Measurements from ENCODE around the gene DCTN4.

DCTN4 gene

DNA sequence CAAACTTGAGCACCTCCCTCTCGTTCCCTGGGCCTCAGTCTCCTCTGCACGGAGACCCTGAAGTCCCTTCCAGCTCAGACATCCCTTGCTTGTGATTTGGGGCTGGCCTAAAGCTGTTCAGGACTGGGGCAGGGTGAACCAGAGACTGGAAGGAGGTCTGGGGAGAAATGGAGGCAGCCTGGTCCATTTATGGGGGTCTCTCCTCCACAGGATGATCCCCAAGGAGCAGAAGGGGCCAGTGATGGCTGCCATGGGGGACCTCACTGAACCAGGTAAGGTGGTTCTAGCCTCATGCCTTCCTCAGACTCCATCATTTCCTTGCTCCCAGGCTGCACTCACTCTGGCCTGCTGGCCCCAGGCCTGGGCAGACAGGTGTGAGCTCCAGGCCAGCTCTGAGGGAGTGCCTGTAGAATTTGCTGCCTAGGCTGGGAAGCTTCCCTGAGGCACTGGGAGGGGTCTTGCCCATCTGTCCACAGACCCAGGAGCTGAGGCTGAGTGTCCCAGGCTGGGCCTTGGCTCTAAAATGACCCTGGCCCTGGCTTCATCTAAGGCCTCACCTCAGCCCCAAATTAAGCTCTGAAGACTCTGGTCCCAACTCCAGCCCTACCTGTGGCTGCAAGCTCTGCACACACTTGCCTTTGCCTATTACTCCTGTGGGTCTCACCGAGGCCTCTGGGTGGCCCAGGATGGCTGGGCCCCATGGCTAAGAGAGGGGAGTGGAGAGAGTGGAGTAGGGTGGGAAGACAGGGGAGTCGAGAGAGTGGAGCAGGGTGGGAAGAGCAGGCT, 95.9 kb downstream of the DCTN4 start:
- H3K36me3 ChIP-seq (replicated peaks) = no peaks in the 10 kb centered on the region
- in situ Hi-C loops (cut with MboI; ENCODE audit: low sequenced_read_pairs) = loop anchor here (25.0 kb wide), 1 partner anchor 201 kb away; no protein-coding TSS in a partner anchor
- H3K9me3 ChIP-seq = no peaks in the 10 kb centered on the region
- no peaks in the 10 kb centered on the region for H3K27me3 ChIP-seq (ENCODE audit: low read depth)
- DNase-seq (ENCODE audit: low spot score in 2 of 2) = no peak
- no peak overlapping the region for H3K4me3 ChIP-seq
- no peaks in the 10 kb centered on the region for H3K4me1 ChIP-seq

DNA sequence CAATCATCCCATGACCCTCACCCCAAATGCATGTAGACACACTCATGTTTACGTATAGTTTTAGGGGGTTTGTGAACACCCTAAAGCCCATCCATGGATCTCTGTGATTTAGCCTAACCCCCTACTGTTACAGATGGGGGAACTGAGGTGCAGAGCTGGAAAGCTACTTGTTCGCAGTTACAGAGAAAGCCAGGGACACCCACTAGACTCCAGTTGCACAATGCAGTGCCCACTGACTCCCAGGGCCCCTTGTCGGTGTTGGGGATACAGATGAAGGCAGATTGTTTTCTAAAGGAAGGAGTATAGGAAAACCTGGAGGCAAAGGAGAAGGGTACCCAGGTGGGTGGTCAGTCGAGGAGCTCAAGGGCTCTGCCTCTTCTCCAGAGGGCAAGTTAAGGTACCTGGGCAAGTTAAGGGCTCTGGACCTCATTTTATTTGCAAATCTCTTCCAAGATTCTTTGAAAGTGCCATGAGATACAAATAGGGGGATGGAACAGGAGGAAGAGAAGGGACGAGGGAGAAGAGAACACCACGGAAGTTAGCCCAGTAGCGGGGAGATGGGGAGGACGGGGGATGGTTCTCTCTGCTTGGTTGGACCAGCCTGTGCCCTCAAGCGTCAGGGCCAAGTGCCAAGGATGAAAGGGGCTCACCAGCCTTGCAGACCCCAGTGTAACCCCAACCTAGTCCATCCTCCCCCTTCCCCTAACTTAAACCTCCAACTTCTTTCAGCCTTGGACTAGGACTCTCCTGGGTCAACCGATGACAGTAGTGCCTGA, 96.8 kb downstream of the DCTN4 start:
- Histone ChIP-seq H3K27me3 (ENCODE audit: low read depth) (no peaks in the 10 kb centered on the region), H3K36me3 (replicated peaks) (no peaks in the 10 kb centered on the region), H3K4me1 (peaks cover 3% of the 10 kb centered on the region), H3K9me3 (no peaks in the 10 kb centered on the region), H3K4me3 (no peak overlapping the region)
- no peak for DNase-seq (ENCODE audit: low spot score in 2 of 2)
- in situ Hi-C loops (cut with MboI; ENCODE audit: low sequenced_read_pairs) = loop anchor here (25.0 kb wide), 1 partner anchor 200 kb away; no protein-coding TSS in a partner anchor

DNA sequence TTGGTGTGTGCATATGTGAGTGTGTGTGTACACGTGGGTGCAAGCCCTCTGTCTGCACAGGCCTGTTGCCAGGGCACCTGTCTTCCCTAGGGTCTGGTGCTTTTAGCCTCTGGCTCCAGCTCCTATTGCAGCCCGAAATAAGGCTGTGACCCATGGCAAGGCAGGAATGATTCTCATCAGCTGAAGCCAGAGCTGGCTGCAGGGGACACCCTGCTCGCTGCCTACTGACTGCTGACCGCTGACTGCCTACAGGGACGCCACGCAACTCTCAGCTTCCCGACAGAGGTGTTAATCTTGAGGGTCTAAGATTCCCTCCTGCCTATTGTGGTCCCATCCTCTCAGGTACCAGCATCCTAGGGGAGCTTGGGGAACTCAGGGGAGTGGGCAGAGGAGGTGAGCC, 97.7 kb downstream of the DCTN4 start, which contains the start of gene MYOZ3:
Gene MYOZ3, plus strand, starts transcription at position 166 of the 400 bp plus-strand sequence. CDS start 1,691 bp downstream, outside the sequence.
- Histone ChIP-seq H3K4me3 (no peak within 1 kb of the TSS), H3K9me3 (no peaks in the 10 kb centered on the region), H3K36me3 (replicated peaks) (no peaks in the 10 kb centered on the region), H3K27me3 (ENCODE audit: low read depth) (no peaks in the 10 kb centered on the region), H3K4me1 (peaks cover 5% of the 10 kb centered on the region)
- in situ Hi-C loops (cut with MboI; ENCODE audit: low sequenced_read_pairs) = loop anchor here (25.0 kb wide), 1 partner anchor 199 kb away; no protein-coding TSS in a partner anchor
- DNase-seq (ENCODE audit: low spot score in 2 of 2) = no peak

- Histone ChIP-seq H3K27me3 (ENCODE audit: low read depth) (no peaks in the 10 kb centered on the region), H3K36me3 (replicated peaks) (no peaks in the 10 kb centered on the region), H3K4me1 (peaks cover 5% of the 10 kb centered on the region), H3K4me3 (no peak overlapping the region), H3K9me3 (no peaks in the 10 kb centered on the region)
- no peak for DNase-seq (ENCODE audit: low spot score in 2 of 2)
- in situ Hi-C loops (cut with MboI; ENCODE audit: low sequenced_read_pairs) = loop anchor here (25.0 kb wide), 1 partner anchor 198 kb away; no protein-coding TSS in a partner anchor
Measured at GRCh38 chr5:150660108-150660831, 98.5 kb downstream of the DCTN4 start.

DNA sequence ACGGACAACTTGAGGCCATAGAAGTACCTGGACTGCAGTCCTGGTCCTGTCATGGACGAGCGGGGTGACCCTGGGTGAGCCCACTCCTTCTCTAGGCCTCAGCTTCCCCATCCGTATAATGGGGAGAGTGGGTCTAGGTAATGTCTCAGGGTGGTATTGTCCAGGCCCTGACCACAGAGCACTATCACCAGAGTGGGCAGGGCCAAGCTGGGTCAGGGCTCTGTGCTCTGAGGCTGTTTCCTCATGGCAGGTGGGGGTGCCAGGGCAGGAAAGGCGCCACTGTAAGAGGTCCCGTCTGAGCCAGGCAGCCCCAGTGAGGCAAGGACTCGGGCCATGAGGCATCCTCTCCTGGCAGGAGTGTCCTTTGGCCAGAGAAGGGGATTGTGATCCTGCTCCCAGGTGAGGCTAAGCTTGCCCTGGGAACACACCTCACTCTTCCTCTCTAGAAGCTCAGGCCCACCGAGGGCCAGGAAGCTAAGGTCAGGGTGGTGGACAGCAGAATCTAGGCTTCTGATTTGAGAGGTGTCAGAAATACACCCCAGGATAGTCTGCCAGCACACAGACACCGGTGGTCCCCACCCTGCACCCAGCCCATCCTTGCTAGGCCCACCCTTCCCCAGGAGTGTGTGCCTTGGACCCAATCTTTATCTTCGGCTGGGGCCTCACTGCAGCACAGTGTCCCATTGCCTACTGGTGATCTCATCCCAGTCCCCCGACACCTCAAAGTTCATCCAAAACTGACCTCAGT, 99.3 kb downstream of the DCTN4 start:
- no peaks in the 10 kb centered on the region for H3K27me3 ChIP-seq (ENCODE audit: low read depth)
- in situ Hi-C loops (cut with MboI; ENCODE audit: low sequenced_read_pairs) = loop anchor here (25.0 kb wide), 1 partner anchor 197 kb away; no protein-coding TSS in a partner anchor
- no peaks in the 10 kb centered on the region for H3K36me3 ChIP-seq (replicated peaks)
- H3K4me3 ChIP-seq = no peak overlapping the region
- H3K9me3 ChIP-seq = no peaks in the 10 kb centered on the region
- H3K4me1 ChIP-seq = peaks cover 5% of the 10 kb centered on the region
- no peak for DNase-seq (ENCODE audit: low spot score in 2 of 2)

GRCh38 chr5:150658699-150659265, 100.0 kb downstream of the DCTN4 start:
- Histone ChIP-seq H3K4me1 (peaks cover 5% of the 10 kb centered on the region), H3K4me3 (no peak overlapping the region), H3K27me3 (ENCODE audit: low read depth) (no peaks in the 10 kb centered on the region), H3K36me3 (replicated peaks) (no peaks in the 10 kb centered on the region), H3K9me3 (no peaks in the 10 kb centered on the region)
- in situ Hi-C loops (cut with MboI; ENCODE audit: low sequenced_read_pairs) = loop anchor here (25.0 kb wide), 1 partner anchor 196 kb away; no protein-coding TSS in a partner anchor
- no peak for DNase-seq (ENCODE audit: low spot score in 2 of 2)
